ENCODE results near the gene SPATS2L.

SPATS2L gene

GRCh38 chr2:200408428-200409316 is 102.2 kb downstream of the SPATS2L start:
- no peak for DNase-seq (ENCODE audit: low read depth in 2 of 2)

- DNase-seq (ENCODE audit: low read depth in 2 of 2) = no peak
Observed at GRCh38 chr2:200411831-200412230, 105.3 kb downstream of the SPATS2L start.

DNA sequence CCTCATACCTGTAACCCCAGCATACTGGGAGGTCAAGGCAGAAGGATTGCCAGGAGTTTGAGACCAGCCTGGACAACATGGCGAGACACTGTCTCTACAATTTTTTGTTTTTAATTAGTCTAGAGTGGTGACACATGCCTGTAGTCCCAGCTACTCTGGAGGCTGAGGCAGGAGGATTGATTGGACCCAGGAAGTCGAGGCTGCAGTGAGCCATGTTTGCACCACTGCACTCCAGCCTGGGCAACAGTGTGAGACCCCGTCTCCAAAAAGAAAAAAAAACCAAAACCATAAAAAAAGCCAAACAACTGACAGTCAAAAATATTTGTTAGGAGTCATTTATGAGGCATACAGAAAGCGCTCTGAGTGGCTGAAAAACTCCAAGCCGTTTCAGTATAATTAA is 107.9 kb downstream of the SPATS2L start:
- no peak for DNase-seq (ENCODE audit: low read depth in 2 of 2)

DNA sequence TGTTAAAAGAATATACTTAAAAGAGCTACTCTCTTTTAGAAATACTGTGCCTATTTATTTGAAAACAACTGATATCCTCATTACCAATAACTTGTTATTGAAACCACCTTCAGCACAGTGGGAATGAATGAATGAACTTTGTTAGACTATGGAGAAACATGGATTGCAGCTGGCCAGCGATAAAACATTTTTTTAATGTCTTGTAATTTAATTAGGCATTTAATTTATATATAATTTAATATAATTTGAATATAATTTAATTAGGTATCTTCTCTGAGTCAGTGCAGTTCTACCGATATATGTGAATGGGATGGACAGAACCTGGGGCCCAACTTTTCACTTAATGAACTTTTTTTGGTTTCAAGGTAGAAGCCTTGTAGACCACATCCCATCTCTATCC is 109.0 kb downstream of the SPATS2L start:
- DNase-seq (ENCODE audit: low read depth in 2 of 2) = no peak

DNA sequence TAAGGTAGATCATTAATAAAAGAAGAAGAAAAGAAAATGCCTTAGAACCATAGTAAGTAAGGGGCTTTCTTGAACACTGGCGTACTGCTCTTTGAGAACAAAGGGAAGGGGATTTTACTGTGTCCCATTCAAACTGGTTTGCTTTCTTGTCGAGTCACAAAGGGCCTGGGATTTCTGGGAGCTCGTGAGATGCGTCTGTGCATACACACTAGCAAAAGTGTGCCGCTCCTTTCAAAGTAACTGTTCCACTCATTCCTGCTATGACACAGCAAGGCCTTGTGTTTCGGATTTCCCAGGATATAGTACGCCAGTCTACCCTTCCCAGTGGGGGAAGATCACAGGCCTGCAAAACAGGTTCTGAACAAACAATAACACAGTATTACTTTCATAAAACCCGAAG is 110.4 kb downstream of the SPATS2L start:
- no peak for DNase-seq (ENCODE audit: low read depth in 2 of 2)

GRCh38 chr2:200417366-200417765 is 110.9 kb downstream of the SPATS2L start:
- no peak for DNase-seq (ENCODE audit: low read depth in 2 of 2)

DNA sequence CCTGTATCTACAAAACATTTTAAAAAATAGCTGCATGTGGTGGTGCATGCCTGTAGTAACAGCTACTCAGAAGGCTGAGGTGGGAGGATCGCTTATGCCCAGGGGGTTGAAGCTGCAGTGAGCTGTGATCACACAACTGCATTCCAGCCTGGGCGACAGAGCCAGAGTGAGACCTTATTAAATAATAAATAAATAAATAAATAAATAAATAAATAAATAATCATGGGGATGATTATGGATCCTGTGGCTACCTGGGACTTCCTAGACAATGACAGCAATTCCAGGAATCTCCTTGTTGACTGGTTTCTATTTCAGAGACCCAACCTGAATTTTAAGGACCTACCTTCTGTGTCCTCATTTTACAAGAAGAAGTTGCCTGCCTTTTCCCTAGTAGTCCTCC is 111.9 kb downstream of the SPATS2L start:
- no peak for DNase-seq (ENCODE audit: low read depth in 2 of 2)

GRCh38 chr2:200419325-200419724 is 112.8 kb downstream of the SPATS2L start:
- no peak for DNase-seq (ENCODE audit: low read depth in 2 of 2)

GRCh38 chr2:200421270-200421669 is 114.8 kb downstream of the SPATS2L start:
- no peak for DNase-seq (ENCODE audit: low read depth in 2 of 2)

GRCh38 chr2:200422071-200422470 is 115.6 kb downstream of the SPATS2L start:
- no peak for DNase-seq (ENCODE audit: low read depth in 2 of 2)

DNA sequence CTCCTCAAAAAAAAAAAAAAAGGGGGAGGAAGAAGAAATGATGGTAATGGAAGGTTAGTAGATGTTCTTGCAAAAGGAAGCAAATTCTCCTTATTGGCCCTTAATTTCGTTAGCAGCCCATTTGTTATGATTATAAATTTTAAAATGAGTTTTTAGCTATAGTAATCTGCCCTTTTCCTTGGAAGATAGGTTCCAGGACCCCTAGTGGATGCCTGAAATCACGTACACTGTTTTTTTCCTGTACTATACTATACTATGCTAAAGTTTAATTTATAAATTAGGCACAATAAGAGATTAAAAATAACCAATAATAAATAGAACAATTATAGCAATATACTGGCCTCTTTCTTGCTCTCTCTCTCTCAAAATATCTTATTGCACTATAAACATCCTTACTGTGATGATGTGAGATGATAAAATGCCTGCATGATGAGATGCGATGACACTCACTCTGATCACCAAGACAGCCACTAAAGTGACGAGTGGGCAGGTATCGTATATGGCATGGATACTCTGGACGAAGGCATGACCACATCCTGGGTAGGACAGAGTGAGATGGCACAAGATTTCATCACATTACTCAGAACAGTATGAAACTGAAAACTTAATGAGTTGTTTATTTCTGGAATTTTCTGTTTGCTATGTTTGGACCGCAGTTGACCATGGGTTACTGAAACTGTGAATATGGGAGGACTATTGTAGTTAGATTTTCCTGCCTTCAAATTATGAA is 116.2 kb downstream of the SPATS2L start:
- no peak for DNase-seq (ENCODE audit: low read depth in 2 of 2)

DNA sequence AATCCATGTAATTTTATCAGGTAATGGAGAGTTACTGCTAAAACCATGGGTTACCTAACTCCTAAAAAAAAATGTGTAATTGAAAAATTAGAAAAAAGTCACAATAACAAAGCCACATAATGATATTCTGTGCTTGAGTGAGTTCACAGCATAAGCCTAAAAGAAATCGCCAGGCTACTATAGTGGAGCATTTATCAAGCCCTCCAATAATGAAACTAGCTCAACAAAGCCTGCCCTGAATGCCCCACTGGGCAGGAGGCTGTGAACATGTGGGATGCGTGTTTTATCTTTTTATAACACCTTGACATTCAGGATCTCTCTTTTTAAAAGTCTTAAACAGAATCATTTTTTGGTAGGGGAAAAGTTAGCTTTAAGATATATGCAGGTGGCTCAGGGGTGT is 117.0 kb downstream of the SPATS2L start:
- DNase-seq (ENCODE audit: low read depth in 2 of 2) = no peak

GRCh38 chr2:200425026-200425821 is 118.7 kb downstream of the SPATS2L start:
- DNase-seq (ENCODE audit: low read depth in 2 of 2) = no peak

DNA sequence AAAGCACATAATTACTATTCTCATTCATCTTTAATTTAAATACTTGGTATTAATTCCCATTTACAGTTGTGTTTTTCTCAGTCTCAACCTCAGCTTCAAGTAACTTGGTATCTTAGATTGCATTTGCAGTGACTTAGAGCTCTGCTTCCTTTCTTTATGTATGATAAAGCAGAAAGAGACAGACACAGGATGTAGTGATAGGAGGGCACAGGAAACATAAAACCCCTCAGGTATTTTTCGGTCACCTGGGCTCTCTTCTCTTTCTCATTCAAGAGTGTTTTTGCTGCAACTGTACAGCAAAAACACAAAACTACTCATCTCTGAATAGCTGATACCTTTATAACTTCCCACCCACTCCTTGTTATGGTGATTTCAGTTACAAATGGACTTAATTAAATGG is 120.3 kb downstream of the SPATS2L start:
- DNase-seq (ENCODE audit: low read depth in 2 of 2) = no peak

- DNase-seq (ENCODE audit: low read depth in 2 of 2) = no peak
Observed at GRCh38 chr2:200428961-200429665, 122.6 kb downstream of the SPATS2L start.

- no peak for DNase-seq (ENCODE audit: low read depth in 2 of 2)
Observed at GRCh38 chr2:200430017-200430416, 123.5 kb downstream of the SPATS2L start.

DNA sequence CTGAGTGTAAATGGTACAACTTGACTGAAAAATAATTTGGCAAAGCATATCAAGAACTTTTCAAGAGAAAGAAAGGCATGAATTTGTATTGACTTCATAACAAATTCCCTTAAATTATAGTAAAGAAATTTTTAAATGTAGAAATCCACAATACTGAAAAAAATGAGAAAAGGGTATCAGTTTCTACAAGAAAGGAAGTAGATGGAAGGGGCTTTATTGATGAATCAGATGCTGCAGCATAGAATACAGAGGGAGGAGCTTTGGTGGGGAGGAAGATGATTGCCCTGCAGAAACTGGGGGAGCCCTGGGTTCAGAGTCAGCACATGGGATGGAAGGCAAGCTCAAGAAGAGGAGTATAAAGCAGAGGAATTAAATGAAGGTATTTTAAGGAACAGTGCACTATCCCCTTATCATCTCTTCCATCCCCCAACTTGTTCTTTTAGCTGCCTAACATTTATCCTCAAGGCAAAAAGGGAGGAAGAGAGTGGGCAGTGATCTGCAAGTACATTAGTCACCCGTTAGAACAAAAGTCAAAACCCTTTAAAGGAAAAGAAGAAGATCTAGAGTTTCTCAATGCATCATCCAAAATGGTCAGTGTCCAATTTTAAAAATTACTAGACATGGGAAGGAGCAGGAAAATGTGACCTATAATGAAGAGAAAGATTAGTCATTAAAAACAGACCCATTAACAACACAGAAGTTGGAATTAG is 125.7 kb downstream of the SPATS2L start:
- no peak for DNase-seq (ENCODE audit: low read depth in 2 of 2)

GRCh38 chr2:200435379-200435778 is 128.9 kb downstream of the SPATS2L start:
- no peak for DNase-seq (ENCODE audit: low read depth in 2 of 2)

DNA sequence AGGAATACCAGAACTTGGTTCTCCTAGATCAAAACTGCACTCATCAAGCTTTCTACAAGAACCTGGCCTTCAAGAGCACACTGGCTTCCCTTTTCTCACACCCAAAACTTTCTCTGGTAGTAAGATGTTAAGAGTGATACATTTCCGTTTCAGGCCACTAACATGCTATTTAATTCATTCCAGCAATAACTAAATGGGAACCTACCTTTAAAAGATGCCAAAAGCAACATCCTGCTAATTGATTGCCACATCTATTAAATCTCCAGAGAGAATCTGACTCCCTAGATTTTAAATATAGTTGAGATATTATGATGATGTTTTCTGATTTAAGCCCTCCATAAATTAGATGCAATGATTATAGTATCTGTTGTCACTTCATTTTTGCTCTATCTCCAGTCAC is 131.8 kb downstream of the SPATS2L start:
- DNase-seq (ENCODE audit: low read depth in 2 of 2) = no peak

GRCh38 chr2:200438846-200439245 is 132.4 kb downstream of the SPATS2L start:
- no peak for DNase-seq (ENCODE audit: low read depth in 2 of 2)

DNA sequence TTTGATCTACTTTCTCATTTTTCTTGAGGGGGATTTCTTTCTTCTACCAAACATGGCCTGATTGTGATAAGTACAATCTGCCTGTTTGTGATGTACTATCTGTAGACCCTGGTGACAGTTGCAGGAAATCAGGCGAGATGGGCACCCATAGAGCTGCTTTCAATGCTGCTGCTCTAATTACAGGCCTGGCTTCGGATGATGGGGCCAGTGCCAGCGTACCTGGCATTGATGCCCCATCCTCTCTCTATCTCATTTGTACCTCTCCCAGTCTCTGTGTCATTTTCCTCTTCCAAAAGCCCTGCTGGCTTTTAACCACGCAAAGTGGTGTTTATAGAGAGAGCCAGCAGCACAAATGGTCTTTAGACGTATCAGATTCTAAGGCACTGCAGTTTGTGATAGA is 133.5 kb downstream of the SPATS2L start:
- no peak for DNase-seq (ENCODE audit: low read depth in 2 of 2)

Data from stimulated activated CD8-positive, alpha-beta memory T cell treated with anti-CD3 and anti-CD28 coated beads, Interleukin-7, amount 100 ng/mL, for 1 hour (primary cell).